ENCODE data around the gene KCNK15. TPM values are rescaled to one million over a fixed set of nuclear protein-coding genes. Genes with fewer than 3 reads are reported as not detected.

Gene KCNK15
- total RNA-seq, 6 experiments from 2014 or later: 0.07 to 0.28 (median 0.21) TPM; not detected in 1

DNA sequence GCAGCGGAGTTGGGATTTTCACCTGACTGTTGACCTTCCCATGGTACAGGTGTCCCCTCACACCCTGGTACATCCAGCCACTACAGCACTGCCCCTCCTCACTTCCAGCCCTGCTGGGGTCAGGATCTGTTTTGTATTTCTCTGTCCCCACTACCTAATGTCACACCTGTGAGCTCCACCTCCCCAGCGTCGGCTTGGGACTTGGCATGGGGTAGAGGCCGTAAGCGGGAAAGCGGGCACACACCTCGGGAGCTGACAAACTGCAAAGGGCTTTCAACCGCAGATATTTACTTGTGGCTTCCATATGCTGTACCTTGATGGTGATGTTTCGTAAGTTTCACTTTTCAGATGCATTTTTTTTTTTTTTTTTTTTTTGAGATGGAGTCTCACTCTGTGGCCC is 35.9 kb upstream of the KCNK15 start:
- TF ChIP-seq, protein P1, sequence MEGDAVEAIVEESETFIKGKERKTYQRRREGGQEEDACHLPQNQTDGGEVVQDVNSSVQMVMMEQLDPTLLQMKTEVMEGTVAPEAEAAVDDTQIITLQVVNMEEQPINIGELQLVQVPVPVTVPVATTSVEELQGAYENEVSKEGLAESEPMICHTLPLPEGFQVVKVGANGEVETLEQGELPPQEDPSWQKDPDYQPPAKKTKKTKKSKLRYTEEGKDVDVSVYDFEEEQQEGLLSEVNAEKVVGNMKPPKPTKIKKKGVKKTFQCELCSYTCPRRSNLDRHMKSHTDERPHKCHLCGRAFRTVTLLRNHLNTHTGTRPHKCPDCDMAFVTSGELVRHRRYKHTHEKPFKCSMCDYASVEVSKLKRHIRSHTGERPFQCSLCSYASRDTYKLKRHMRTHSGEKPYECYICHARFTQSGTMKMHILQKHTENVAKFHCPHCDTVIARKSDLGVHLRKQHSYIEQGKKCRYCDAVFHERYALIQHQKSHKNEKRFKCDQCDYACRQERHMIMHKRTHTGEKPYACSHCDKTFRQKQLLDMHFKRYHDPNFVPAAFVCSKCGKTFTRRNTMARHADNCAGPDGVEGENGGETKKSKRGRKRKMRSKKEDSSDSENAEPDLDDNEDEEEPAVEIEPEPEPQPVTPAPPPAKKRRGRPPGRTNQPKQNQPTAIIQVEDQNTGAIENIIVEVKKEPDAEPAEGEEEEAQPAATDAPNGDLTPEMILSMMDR (IDR thresholded peaks at IDR 0.05): no peak
- DNase-seq: no peak
- H3K4me3 Mint-ChIP-seq: no peak overlapping the region
- H3K27me3 Mint-ChIP-seq (ENCODE audit: insufficient read depth): no peaks in the 10 kb centered on the region
- no peak overlapping the region for H3K27ac Mint-ChIP-seq
- H3K9me3 Mint-ChIP-seq: no peaks in the 10 kb centered on the region
- peaks cover 56% of the 10 kb centered on the region for H3K4me1 Mint-ChIP-seq (ENCODE audit: low read depth)
- H3K36me3 Mint-ChIP-seq (ENCODE audit: low read depth): no peaks in the 10 kb centered on the region

DNA sequence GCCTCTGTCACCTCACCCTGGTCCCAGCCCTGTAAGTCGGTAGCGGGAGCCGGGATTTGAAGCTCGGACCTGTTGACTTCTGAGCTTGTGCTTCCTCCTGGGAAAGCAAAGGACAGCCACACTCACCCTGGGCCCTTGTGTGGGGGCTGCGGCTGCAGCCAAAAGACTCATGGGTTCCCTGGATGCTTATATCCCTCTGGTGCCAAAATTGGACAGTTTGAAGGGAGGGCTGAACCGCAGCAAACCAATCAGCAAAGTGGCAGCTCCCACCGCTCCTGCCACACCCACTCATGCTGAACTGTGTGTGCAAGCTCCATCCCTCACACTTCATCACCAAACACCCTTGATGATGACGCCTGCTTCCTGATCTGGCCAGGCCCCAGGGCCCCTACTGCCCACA is 34.4 kb upstream of the KCNK15 start:
- Mint-ChIP-seq H3K9me3 (no peaks in the 10 kb centered on the region), H3K4me1 (ENCODE audit: low read depth) (peaks cover 60% of the 10 kb centered on the region), H3K27me3 (ENCODE audit: insufficient read depth) (no peaks in the 10 kb centered on the region)

DNA sequence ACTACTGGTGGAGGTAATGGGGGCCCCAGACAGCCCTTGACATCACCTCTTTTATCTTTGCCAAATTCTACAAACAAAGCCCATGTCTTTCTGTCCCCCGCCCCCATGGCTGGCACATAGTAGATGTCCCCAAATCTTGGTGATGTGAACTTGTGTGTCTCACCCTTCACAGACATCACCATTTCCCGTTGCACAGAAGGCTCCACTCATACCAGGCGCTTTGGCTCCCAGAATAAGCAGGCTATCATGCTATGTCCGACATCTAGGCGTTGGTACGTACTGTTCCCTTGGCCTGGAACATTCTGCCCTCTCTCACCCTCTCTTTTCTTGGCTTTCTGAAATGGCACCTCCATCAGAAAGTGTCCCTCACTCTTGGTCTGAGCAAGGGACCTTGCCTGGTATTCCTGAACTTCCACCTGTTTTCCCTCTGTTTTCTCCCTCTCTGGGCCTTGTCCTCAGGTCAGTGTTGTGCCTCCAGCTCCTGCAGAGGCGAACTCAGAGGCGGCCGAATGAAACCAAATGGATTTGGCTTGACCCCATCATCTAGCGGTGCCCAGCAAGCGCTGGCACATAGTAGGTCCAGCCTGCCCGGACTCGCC is 31.5 kb upstream of the KCNK15 start:
- H3K4me1 Mint-ChIP-seq (ENCODE audit: low read depth): peaks cover 55% of the 10 kb centered on the region
- TF ChIP-seq, protein P1 (IDR thresholded peaks at IDR 0.05): no peak
- DNase-seq: no peak
- no peak overlapping the region for H3K27ac Mint-ChIP-seq
- H3K27me3 Mint-ChIP-seq (ENCODE audit: insufficient read depth): no peaks in the 10 kb centered on the region
- no peak overlapping the region for H3K4me3 Mint-ChIP-seq
- H3K9me3 Mint-ChIP-seq: no peaks in the 10 kb centered on the region
- no peaks in the 10 kb centered on the region for H3K36me3 Mint-ChIP-seq (ENCODE audit: low read depth)

More for the DNA sequence above, 34.4 kb upstream of the KCNK15 start:
- Mint-ChIP-seq H3K4me3 (no peak overlapping the region), H3K27ac (no peak overlapping the region), H3K36me3 (ENCODE audit: low read depth) (no peaks in the 10 kb centered on the region)
- TF ChIP-seq, protein P1 (IDR thresholded peaks at IDR 0.05): no peak
- no peak for DNase-seq

DNA sequence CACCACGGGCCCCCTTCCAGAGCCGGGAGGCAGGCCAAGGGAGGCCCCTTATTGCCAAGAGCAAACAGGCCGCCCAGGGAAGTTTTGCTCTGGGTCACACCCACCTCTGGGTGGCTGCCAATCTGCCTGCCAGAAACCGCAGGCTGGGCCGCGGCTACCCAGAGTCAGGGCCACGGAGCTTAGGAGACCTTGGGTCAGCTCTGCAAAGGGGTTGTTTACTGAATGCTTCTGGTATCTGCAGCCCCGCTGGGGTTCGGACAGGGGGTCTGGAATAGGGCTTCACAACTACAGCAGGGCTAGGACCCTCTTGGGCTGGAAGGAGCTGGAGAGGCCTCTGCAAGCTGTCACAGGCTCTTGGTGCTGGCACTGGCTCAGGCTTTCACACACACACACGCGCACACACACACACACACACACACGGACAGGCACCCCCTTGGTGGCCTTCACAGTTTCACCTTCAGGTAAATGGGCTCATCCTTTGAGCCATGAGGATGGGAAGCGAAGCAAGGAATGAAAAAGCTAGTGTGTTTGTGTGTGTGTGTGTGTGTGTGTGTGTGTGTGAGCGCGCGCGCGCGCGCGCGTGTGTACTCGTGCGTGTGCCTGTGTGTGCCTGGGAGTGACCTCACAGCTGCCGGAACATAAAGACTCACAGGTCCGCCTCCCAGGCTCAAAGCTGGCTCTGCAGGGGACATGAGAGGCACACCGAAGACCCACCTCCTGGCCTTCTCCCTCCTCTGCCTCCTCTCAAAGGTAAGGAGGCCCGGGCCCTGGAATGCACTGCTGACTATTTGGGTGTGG is 30.8 kb upstream of the KCNK15 start, which contains the start of gene CCN5:
Gene CCN5, plus strand, starts transcription at position 669 of the 798 bp plus-strand sequence. Its CDS starts 22 bp downstream, at position 691.
- Mint-ChIP-seq H3K36me3 (ENCODE audit: low read depth) (no peaks in the 10 kb centered on the region), H3K9me3 (no peaks in the 10 kb centered on the region), H3K27ac (peak within 1 kb of the TSS; percentile 19; the same call in 1 of the 2 replicates), H3K27me3 (ENCODE audit: insufficient read depth) (no peaks in the 10 kb centered on the region), H3K4me1 (ENCODE audit: low read depth) (peaks cover 56% of the 10 kb centered on the region), H3K4me3 (no peak within 1 kb of the TSS)
- peak; percentile 62 for DNase-seq
- TF ChIP-seq, protein P1 (IDR thresholded peaks at IDR 0.05): no peak

DNA sequence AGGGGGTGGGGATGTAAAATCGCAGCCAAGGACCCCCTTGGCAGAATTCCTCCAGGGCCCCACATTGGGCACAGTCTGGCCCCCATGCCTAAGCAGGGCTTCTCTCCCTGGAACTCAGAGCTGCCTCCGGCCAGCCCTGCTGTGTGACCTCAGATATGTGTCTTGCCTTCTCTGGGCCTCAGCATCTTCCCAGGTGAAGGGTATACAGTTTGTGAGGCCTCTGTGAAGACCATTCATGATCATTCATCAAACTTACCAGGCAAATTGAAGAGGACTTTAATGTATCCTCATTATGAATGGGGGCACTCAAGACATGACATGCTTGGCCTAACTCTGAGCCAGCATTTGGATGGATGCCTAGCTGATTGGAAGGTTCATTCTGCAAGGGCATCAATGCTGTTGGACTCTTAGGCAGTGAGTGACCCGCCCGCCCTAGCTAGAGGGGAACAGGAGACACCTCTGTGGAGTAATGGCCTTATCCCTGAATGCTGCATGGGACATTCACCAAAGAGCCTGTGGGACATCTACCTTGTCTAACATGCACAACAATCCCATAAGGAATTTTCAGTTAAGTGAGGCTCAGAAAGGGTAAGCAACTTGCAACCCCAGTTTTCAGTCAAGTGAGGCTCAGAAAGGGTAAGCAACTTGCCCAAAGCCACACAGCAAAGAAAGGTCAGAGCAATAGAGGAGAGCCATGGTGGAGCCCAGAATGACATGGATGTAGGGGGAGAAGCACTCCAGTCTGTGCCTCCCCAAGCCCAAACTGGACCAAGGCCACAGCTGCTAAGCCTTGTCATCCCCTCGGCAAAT is 30.0 kb upstream of the KCNK15 start:
- H3K27me3 Mint-ChIP-seq (ENCODE audit: insufficient read depth): no peaks in the 10 kb centered on the region
- TF ChIP-seq, protein P1 (IDR thresholded peaks at IDR 0.05): no peak
- peaks cover 62% of the 10 kb centered on the region for H3K4me1 Mint-ChIP-seq (ENCODE audit: low read depth)
- H3K36me3 Mint-ChIP-seq (ENCODE audit: low read depth): no peaks in the 10 kb centered on the region
- no peaks in the 10 kb centered on the region for H3K9me3 Mint-ChIP-seq
- no peak for DNase-seq
- no peak overlapping the region for H3K4me3 Mint-ChIP-seq
- 0 out of 2 replicates have a peak overlapping the region, but pooled peaks have one; percentile 19 for H3K27ac Mint-ChIP-seq

Measured in HFFc6 (cell line).